Measurements from ENCODE around the gene DLEC1. TPM values are rescaled to one million over a fixed set of nuclear protein-coding genes. Genes with fewer than 3 reads are reported as not detected.

The DLEC1 gene
- total and polyA plus RNA-seq, 4 donors: 0.25 to 0.69 (median 0.42) TPM

GRCh38 chr3:38163841-38164642 lies 125.0 kb downstream of the DLEC1 start:
- Histone ChIP-seq H3K4me1 (ENCODE audit: control insufficient read depth in 1 of 2, insufficient read depth in 2 of 2, low read length in 2 of 2) (peaks cover 2% of the 10 kb centered on the region in 2 donors), H3K9me3 (ENCODE audit: control insufficient read depth, low read length) (no peaks in the 10 kb centered on the region), H3K27me3 (ENCODE audit: control insufficient read depth in 1 of 2, insufficient read depth in 2 of 2, low read length in 1 of 2) (no peaks in the 10 kb centered on the region), H3K4me3 (ENCODE audit: low read length in 2 of 2) (peak overlapping the region; percentile 21 to 42), H3K36me3 (ENCODE audit: control insufficient read depth in 1 of 2, insufficient read depth in 2 of 2, low read length in 1 of 2) (no peaks in the 10 kb centered on the region), H3K27ac (ENCODE audit: low read depth in 1 of 2, low read length in 2 of 2) (peak overlapping the region in 1 of 2 donors; percentile 20)
- intact Hi-C loops (cut with DNase I): loop anchor here in 1 of 2 donors (2.0 to 10.0 kb wide), 2 partner anchors 27 to 129 kb away; partner anchors contain the start of genes ACAA1 and DLEC1
- WGBS, 2 donors: 71 to 74% methylated on average over 24 of the region's 24 CpGs
- ATAC-seq (ENCODE audit: low FRiP score) (peak; percentile 0), DNase-seq (no peak)

DNA sequence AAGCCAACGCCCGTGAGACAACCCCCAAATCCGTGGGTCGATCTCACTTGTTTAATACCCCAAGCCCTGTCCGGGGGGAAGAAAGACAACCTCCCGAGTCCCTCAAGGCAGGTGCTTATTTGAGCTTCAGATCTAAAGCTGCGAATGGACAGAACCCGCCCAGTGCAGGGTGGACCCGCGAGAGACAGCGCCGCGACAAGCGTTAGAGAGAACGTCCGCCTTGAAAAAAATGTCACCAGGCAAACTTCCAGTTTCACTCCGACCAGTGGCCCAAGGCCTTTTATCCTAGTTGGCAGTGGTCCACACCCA lies 125.6 kb downstream of the DLEC1 start:
- DNase-seq (no peak), ATAC-seq (ENCODE audit: low FRiP score) (no peak)
- intact Hi-C loops (cut with DNase I): loop anchor here in 1 of 2 donors (2.0 to 10.0 kb wide), 2 partner anchors 28 to 130 kb away; partner anchors contain the start of genes ACAA1 and DLEC1
- no peaks in the 10 kb centered on the region for H3K27me3 ChIP-seq (ENCODE audit: control insufficient read depth in 1 of 2, insufficient read depth in 2 of 2, low read length in 1 of 2)
- H3K4me1 ChIP-seq (ENCODE audit: control insufficient read depth in 1 of 2, insufficient read depth in 2 of 2, low read length in 2 of 2): peaks cover 2% of the 10 kb centered on the region in 2 donors
- H3K27ac ChIP-seq (ENCODE audit: low read depth in 1 of 2, low read length in 2 of 2): peak overlapping the region in 1 of 2 donors; percentile 20
- H3K36me3 ChIP-seq (ENCODE audit: control insufficient read depth in 1 of 2, insufficient read depth in 2 of 2, low read length in 1 of 2): no peaks in the 10 kb centered on the region
- WGBS, 2 donors: 2% methylated on average over 17 of the region's 17 CpGs
- peak overlapping the region; percentile 21 to 42 for H3K4me3 ChIP-seq (ENCODE audit: low read length in 2 of 2)
- H3K9me3 ChIP-seq (ENCODE audit: control insufficient read depth, low read length): no peaks in the 10 kb centered on the region

DNA sequence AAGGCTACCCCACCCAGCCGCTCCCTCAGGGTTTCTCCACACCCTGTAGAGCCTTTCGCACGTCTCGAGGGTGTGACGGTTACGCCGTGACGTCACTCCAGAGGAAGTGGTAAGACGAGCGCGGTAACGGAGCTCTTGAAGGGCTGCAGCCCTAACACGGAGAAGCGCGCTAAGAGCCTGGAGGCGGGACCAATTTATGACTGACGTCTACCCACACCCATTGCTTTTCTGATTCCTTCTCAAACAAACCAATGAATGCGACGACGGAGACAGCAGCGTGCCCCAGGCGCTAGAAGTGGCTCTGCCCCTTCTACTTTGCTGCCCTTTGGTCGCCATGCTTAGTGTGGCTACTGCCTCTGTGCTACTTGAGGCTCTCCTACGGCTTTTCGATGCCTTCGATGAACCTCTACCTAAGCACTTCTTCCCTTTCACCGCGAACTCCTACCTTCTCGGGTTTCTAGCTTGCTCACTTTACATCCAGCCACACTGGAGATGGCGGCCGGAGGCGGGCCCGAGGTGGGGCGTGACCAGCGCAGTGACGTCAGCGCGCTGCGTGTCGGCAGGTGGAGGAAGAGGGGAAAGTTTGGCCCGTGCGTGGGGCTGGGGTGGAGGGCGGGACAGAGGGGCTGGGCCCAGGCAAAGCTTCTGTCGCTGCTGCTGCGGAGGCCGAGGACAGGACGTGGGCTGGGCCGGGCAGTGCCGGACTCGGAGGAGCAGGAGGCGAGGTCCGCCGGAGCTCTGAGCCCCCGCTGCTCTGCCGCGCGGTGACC lies 126.1 kb downstream of the DLEC1 start, which contains the start of gene OXSR1:
TSS of gene OXSR1 (plus strand) at position 586 of the 770 bp plus-strand sequence. CDS start 340 bp downstream, outside the sequence.
- WGBS, 2 donors: 0% methylated on average over 53 to 57 of the region's 57 CpGs
- Histone ChIP-seq H3K4me1 (ENCODE audit: control insufficient read depth in 1 of 2, insufficient read depth in 2 of 2, low read length in 2 of 2) (peaks cover 2% of the 10 kb centered on the region in 2 donors), H3K4me3 (ENCODE audit: low read length in 2 of 2) (peak within 1 kb of the TSS; percentile 75 to 79), H3K36me3 (ENCODE audit: control insufficient read depth in 1 of 2, insufficient read depth in 2 of 2, low read length in 1 of 2) (no peaks in the 10 kb centered on the region), H3K27ac (ENCODE audit: low read depth in 1 of 2, low read length in 2 of 2) (peak within 1 kb of the TSS; percentile 4 to 54), H3K9me3 (ENCODE audit: control insufficient read depth, low read length) (no peaks in the 10 kb centered on the region), H3K27me3 (ENCODE audit: control insufficient read depth in 1 of 2, insufficient read depth in 2 of 2, low read length in 1 of 2) (no peaks in the 10 kb centered on the region)
- intact Hi-C loops (cut with DNase I): loop anchor here (1.0 to 10.0 kb wide), 3 partner anchors 28 to 130 kb away; partner anchors contain the start of genes ACAA1 (in 2 of the 2) and DLEC1 (in 1 of the 2)
- ATAC-seq (ENCODE audit: low FRiP score) (peak; percentile 98), DNase-seq (peak; percentile 99)

GRCh38 chr3:38165722-38166387 lies 126.8 kb downstream of the DLEC1 start:
- intact Hi-C loops (cut with DNase I): loop anchor here (1.0 to 10.0 kb wide), 3 partner anchors 29 to 131 kb away; partner anchors contain the start of genes ACAA1 (in 2 of the 2) and DLEC1 (in 1 of the 2)
- ATAC-seq (ENCODE audit: low FRiP score): no peak
- H3K27ac ChIP-seq (ENCODE audit: low read depth in 1 of 2, low read length in 2 of 2): peak overlapping the region; percentile 4 to 54
- H3K4me3 ChIP-seq (ENCODE audit: low read length in 2 of 2): peak overlapping the region; percentile 75 to 79
- H3K9me3 ChIP-seq (ENCODE audit: control insufficient read depth, low read length): no peaks in the 10 kb centered on the region
- H3K36me3 ChIP-seq (ENCODE audit: control insufficient read depth in 1 of 2, insufficient read depth in 2 of 2, low read length in 1 of 2): no peaks in the 10 kb centered on the region
- no peak for DNase-seq
- H3K27me3 ChIP-seq (ENCODE audit: control insufficient read depth in 1 of 2, insufficient read depth in 2 of 2, low read length in 1 of 2): no peaks in the 10 kb centered on the region
- H3K4me1 ChIP-seq (ENCODE audit: control insufficient read depth in 1 of 2, insufficient read depth in 2 of 2, low read length in 2 of 2): peaks cover 2 to 7% of the 10 kb centered on the region in 2 donors
- WGBS, 2 donors: 1% methylated on average over 58 to 62 of the region's 62 CpGs

GRCh38 chr3:38167591-38167990 lies 128.6 kb downstream of the DLEC1 start:
- H3K36me3 ChIP-seq (ENCODE audit: control insufficient read depth in 1 of 2, insufficient read depth in 2 of 2, low read length in 1 of 2): no peaks in the 10 kb centered on the region
- H3K27ac ChIP-seq (ENCODE audit: low read depth in 1 of 2, low read length in 2 of 2): no peak overlapping the region
- ATAC-seq (ENCODE audit: low FRiP score) (no peak), DNase-seq (no peak)
- intact Hi-C loops (cut with DNase I): loop anchor here in 1 of 2 donors (10.0 kb wide), 1 partner anchor 133 kb away; the partner anchor contains the start of gene DLEC1
- 84 to 86% methylated on average over 4 of the region's 4 CpGs for WGBS, 2 donors
- H3K9me3 ChIP-seq (ENCODE audit: control insufficient read depth, low read length): no peaks in the 10 kb centered on the region
- H3K27me3 ChIP-seq (ENCODE audit: control insufficient read depth in 1 of 2, insufficient read depth in 2 of 2, low read length in 1 of 2): no peaks in the 10 kb centered on the region
- peaks cover 4 to 7% of the 10 kb centered on the region in 2 donors for H3K4me1 ChIP-seq (ENCODE audit: control insufficient read depth in 1 of 2, insufficient read depth in 2 of 2, low read length in 2 of 2)
- no peak overlapping the region for H3K4me3 ChIP-seq (ENCODE audit: low read length in 2 of 2)

GRCh38 chr3:38168151-38169026 lies 129.4 kb downstream of the DLEC1 start:
- Histone ChIP-seq H3K4me1 (ENCODE audit: control insufficient read depth in 1 of 2, insufficient read depth in 2 of 2, low read length in 2 of 2) (peaks cover 6 to 7% of the 10 kb centered on the region in 2 donors), H3K27ac (ENCODE audit: low read depth in 1 of 2, low read length in 2 of 2) (no peak overlapping the region), H3K27me3 (ENCODE audit: control insufficient read depth in 1 of 2, insufficient read depth in 2 of 2, low read length in 1 of 2) (no peaks in the 10 kb centered on the region), H3K4me3 (ENCODE audit: low read length in 2 of 2) (no peak overlapping the region), H3K9me3 (ENCODE audit: control insufficient read depth, low read length) (no peaks in the 10 kb centered on the region), H3K36me3 (ENCODE audit: control insufficient read depth in 1 of 2, insufficient read depth in 2 of 2, low read length in 1 of 2) (no peaks in the 10 kb centered on the region)
- ATAC-seq (ENCODE audit: low FRiP score) (no peak), DNase-seq (no peak)
- intact Hi-C loops (cut with DNase I): loop anchor here in 1 of 2 donors (10.0 kb wide), 1 partner anchor 134 kb away; the partner anchor contains the start of gene DLEC1
- WGBS, 2 donors: 75 to 84% methylated on average over 4 of the region's 4 CpGs

DNA sequence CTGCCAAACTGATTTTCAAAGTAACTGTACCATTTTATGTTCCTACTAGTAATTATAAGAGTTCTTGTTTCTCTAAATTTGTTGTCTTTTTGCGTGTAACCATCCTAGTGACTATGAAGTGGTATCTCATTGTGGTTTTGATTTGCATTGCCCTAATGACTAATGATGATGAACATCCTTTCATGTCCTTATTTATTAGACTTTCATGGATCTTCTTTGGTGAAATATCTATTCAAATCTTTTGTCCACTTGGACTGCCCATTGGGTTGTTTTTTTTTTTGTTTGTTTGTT lies 130.0 kb downstream of the DLEC1 start:
- WGBS, 2 donors: 59 to 67% methylated on average over 1 of the region's 1 CpG
- no peak overlapping the region for H3K27ac ChIP-seq (ENCODE audit: low read depth in 1 of 2, low read length in 2 of 2)

More for the DNA sequence above, 130.0 kb downstream of the DLEC1 start:
- H3K9me3 ChIP-seq (ENCODE audit: control insufficient read depth, low read length): no peaks in the 10 kb centered on the region
- H3K27me3 ChIP-seq (ENCODE audit: control insufficient read depth in 1 of 2, insufficient read depth in 2 of 2, low read length in 1 of 2): no peaks in the 10 kb centered on the region
- no peak overlapping the region for H3K4me3 ChIP-seq (ENCODE audit: low read length in 2 of 2)
- peaks cover 6 to 7% of the 10 kb centered on the region in 2 donors for H3K4me1 ChIP-seq (ENCODE audit: control insufficient read depth in 1 of 2, insufficient read depth in 2 of 2, low read length in 2 of 2)
- intact Hi-C loops (cut with DNase I): loop anchor here in 1 of 2 donors (10.0 kb wide), 1 partner anchor 134 kb away; the partner anchor contains the start of gene DLEC1
- DNase-seq (no peak), ATAC-seq (ENCODE audit: low FRiP score) (no peak)
- no peaks in the 10 kb centered on the region for H3K36me3 ChIP-seq (ENCODE audit: control insufficient read depth in 1 of 2, insufficient read depth in 2 of 2, low read length in 1 of 2)

All from aorta (tissue), 5 donors.